Liver (tissue), 9 donors: ENCODE data around the gene PTCSC3. TPM values are rescaled to one million over a fixed set of nuclear protein-coding genes. Genes with fewer than 3 reads are reported as not detected.

Source experiments
- DNase-seq: peaks from one replicate; pipeline ENCODE4 v3.0.0-alpha.2; 2017; ENCODE audit warnings: low spot score
- H3K27ac ChIP-seq, 2 donors: one replicate each; pipeline ENCODE4 v1.7.0; 2013; ENCODE audit warnings: inconsistent platforms in 2 of 2, low read length in 2 of 2, control low read depth in 1 of 2, low read depth in 1 of 2, mild to moderate bottlenecking in 1 of 2
- H3K27me3 ChIP-seq, 4 donors: one replicate each; pipeline versions ENCODE4 v1.6.1 to v1.7.0; 2013; ENCODE audit warnings: low read length in 3 of 4, inconsistent platforms in 1 of 4, mild to moderate bottlenecking in 1 of 4, moderate library complexity in 1 of 4; ENCODE audit not compliant: control insufficient read depth in 4 of 4, insufficient read depth in 4 of 4
- H3K36me3 ChIP-seq, 4 donors: one replicate each; pipeline versions ENCODE4 v1.6.1 to v1.7.0; 2013; ENCODE audit warnings: low read length in 3 of 4, mild to moderate bottlenecking in 3 of 4, low read depth in 1 of 4, moderate library complexity in 1 of 4; ENCODE audit not compliant: control insufficient read depth in 4 of 4, insufficient read depth in 3 of 4
- H3K4me1 ChIP-seq, 4 donors: one replicate each; pipeline versions ENCODE4 v1.6.1 to v1.7.0; 2013; ENCODE audit warnings: low read length in 3 of 4, mild to moderate bottlenecking in 3 of 4, moderate library complexity in 1 of 4; ENCODE audit not compliant: control insufficient read depth in 4 of 4, insufficient read depth in 4 of 4
- H3K4me3 ChIP-seq, 3 donors: one replicate each; pipeline versions ENCODE4 v1.6.1 to v1.7.0; 2013; ENCODE audit warnings: low read length in 3 of 3, control low read depth in 1 of 3, low read depth in 1 of 3, mild to moderate bottlenecking in 1 of 3
- H3K9ac ChIP-seq, 2 donors: one replicate each; pipeline ENCODE4 v1.7.0; 2013; ENCODE audit warnings: low read length in 2 of 2, mild to moderate bottlenecking in 2 of 2, moderate library complexity in 2 of 2, control low read depth in 1 of 2, low read depth in 1 of 2
- H3K9me3 ChIP-seq, 4 donors: one replicate each; pipeline versions ENCODE4 v1.6.1 to v1.7.0; 2013; ENCODE audit warnings: low read length in 3 of 4; ENCODE audit not compliant: control insufficient read depth in 4 of 4
- EGR1 ChIP-seq, 2 donors: IDR thresholded peaks; 2 replicates each; pipeline ENCODE4 v1.6.1; 2016 to 2018; ENCODE audit warnings: antibody characterized with exemption in 2 of 2, low read depth in 2 of 2
- FOXA1 ChIP-seq: IDR thresholded peaks from 2 replicates; pipeline ENCODE4 v1.6.1; 2016; ENCODE audit warnings: antibody characterized with exemption
- FOXA2 ChIP-seq: IDR thresholded peaks from 2 replicates; pipeline ENCODE4 v1.6.1; 2016; ENCODE audit warnings: antibody characterized with exemption
- GABPA ChIP-seq, 2 donors: IDR thresholded peaks in 1 of 2; conservative IDR thresholded peaks in 1 of 2; 2 replicates each; pipeline ENCODE4 v1.6.1; 2016; ENCODE audit warnings: antibody characterized with exemption in 2 of 2, mild to moderate bottlenecking in 1 of 2, moderate library complexity in 1 of 2
- HNF4A ChIP-seq, 2 donors: conservative IDR thresholded peaks; 2 replicates each; pipeline ENCODE4 v1.6.1; 2016; ENCODE audit warnings: antibody characterized with exemption in 2 of 2, mild to moderate bottlenecking in 2 of 2
- HNF4G ChIP-seq: IDR thresholded peaks from 2 replicates; pipeline ENCODE4 v1.6.1; 2016; ENCODE audit warnings: antibody characterized with exemption
- JUND ChIP-seq, 2 donors: IDR thresholded peaks; 2 replicates each; pipeline ENCODE4 v1.6.1; 2016; ENCODE audit warnings: antibody characterized with exemption in 2 of 2
- NR2F2 ChIP-seq: IDR thresholded peaks from 2 replicates; pipeline ENCODE4 v1.6.1; 2016; ENCODE audit warnings: antibody characterized with exemption
- RAD21 ChIP-seq, 2 donors: IDR thresholded peaks; 2 replicates each; pipeline ENCODE4 v1.6.1; 2016; ENCODE audit warnings: antibody characterized with exemption in 2 of 2, mild to moderate bottlenecking in 2 of 2
- RXRA ChIP-seq, 2 donors: IDR thresholded peaks; 2 replicates each; pipeline ENCODE4 v1.6.1; 2017 to 2018; ENCODE audit warnings: antibody characterized with exemption in 2 of 2, mild to moderate bottlenecking in 1 of 2
- SP1 ChIP-seq: IDR thresholded peaks from 2 replicates; pipeline ENCODE4 v1.6.1; 2018; ENCODE audit warnings: antibody characterized with exemption, mild to moderate bottlenecking
- TAF1 ChIP-seq: conservative IDR thresholded peaks from 2 replicates; pipeline ENCODE4 v1.6.1; 2016; ENCODE audit warnings: antibody characterized with exemption, mild to moderate bottlenecking
- YY1 ChIP-seq: IDR thresholded peaks from 2 replicates; pipeline ENCODE4 v1.6.1; 2016; ENCODE audit warnings: antibody characterized with exemption, mild to moderate bottlenecking
- WGBS: extraction: QIAGEN DNeasy Blood & Tissue Kit; methylation state at CpG from one replicate; pipeline ENCODE4 v1.1.7; 2013; 5-methylcytosine and 5-hydroxymethylcytosine counted together
- polyA plus RNA-seq, 2 donors: library from polyadenylated mRNA; stranded (reverse) in 1 of 2; unstranded in 1 of 2; fragments of 200-250 nt in 1 of 2; fragments of >200 nt in 1 of 2; fragmentation: Nextera tagmentation in 1 of 2; extraction: Ambion mirVana in 1 of 2; gene quantifications; one replicate each; pipeline versions ENCODE4 v1.2.1 to v1.2.3, GENCODE V29; 2013 to 2015
- total RNA-seq, 2 donors: library from RNA; depleted of rRNA; stranded (reverse); fragments of >200 nt; gene quantifications; one replicate each; pipeline ENCODE4 v1.2.3, GENCODE V29; 2014
- TF ChIP-seq, protein P1 (sequence below): IDR thresholded peaks from 2 replicates; pipeline ENCODE4 v1.6.1; 2016; ENCODE audit warnings: antibody characterized with exemption
- TF ChIP-seq, protein P2 (sequence below): IDR thresholded peaks from 2 replicates; pipeline ENCODE4 v1.6.1; 2016; ENCODE audit warnings: antibody characterized with exemption
- TF ChIP-seq, protein P3 (sequence below): fragments of 150-350 bp; IDR thresholded peaks from 2 replicates; pipeline ENCODE4 v1.5.1; 2017; ENCODE audit warnings: improper control_type of control experiment, low read depth, low read length; ENCODE audit not compliant: missing input control
- TF ChIP-seq, protein P4 (sequence below): IDR thresholded peaks from 2 replicates; pipeline ENCODE4 v1.6.1; 2016; ENCODE audit warnings: antibody characterized with exemption
- TF ChIP-seq, protein P5 (sequence below): IDR thresholded peaks from 2 replicates; pipeline ENCODE4 v1.6.1; 2016; ENCODE audit warnings: antibody characterized with exemption, mild to moderate bottlenecking
- donor health status: healthy.
- donor health status: healthy.
- donor health status: healthy.
- donor health status: healthy.
- donor health status: healthy.

The PTCSC3 gene
- total and polyA plus RNA-seq, 4 donors: not detected

DNA sequence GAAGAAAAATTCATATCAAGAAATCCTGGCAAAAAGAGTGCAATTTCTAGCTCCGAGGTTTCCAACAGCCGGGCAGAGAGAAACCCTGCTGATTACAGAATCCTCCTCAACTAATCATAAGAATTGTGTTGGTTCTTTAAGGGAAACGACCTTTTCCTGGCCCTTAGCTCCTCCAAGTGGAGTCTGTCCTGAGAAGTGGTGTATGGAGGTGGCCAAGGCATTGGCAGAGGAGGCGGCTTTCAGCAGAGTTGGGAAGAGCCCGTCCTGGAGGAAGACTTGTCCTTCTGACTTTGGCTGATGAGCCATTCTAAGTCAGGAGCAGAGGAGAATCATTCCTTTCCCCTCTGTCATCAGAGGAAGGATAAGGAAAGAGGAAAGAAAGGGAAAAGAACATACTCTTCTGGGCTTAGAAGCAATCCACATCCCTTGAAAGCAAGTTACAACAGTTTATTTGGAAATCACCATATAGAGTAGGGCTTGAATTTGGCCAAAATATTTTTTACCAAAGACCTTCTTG is 46.5 kb upstream of the PTCSC3 start:
- Histone ChIP-seq H3K36me3 (no peaks in the 10 kb centered on the region), H3K27me3 (no peaks in the 10 kb centered on the region), H3K27ac (no peak overlapping the region), H3K4me3 (no peak overlapping the region), H3K9me3 (no peaks in the 10 kb centered on the region), H3K9ac (no peak overlapping the region), H3K4me1 (no peaks in the 10 kb centered on the region)
- TF ChIP-seq FOXA1: no peak
- TF ChIP-seq NR2F2: no peak
- TF ChIP-seq RXRA (IDR thresholded peaks at IDR 0.05): no peak
- TF ChIP-seq GABPA (IDR thresholded peaks at IDR 0.05 in 1 of 2, conservative IDR thresholded peaks at IDR 0.05 in 1 of 2): no peak
- TF ChIP-seq, protein P1, sequence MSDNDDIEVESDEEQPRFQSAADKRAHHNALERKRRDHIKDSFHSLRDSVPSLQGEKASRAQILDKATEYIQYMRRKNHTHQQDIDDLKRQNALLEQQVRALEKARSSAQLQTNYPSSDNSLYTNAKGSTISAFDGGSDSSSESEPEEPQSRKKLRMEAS: no peak
- no peak for TF ChIP-seq TAF1
- TF ChIP-seq, protein P2, sequence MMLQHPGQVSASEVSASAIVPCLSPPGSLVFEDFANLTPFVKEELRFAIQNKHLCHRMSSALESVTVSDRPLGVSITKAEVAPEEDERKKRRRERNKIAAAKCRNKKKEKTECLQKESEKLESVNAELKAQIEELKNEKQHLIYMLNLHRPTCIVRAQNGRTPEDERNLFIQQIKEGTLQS: no peak
- no peak for TF ChIP-seq RAD21 (IDR thresholded peaks at IDR 0.05)
- no peak for TF ChIP-seq HNF4A (conservative IDR thresholded peaks at IDR 0.05)
- no peak for TF ChIP-seq EGR1 (IDR thresholded peaks at IDR 0.05; ENCODE audit: low read depth in 2 of 2)
- TF ChIP-seq JUND (IDR thresholded peaks at IDR 0.05): no peak
- TF ChIP-seq YY1: no peak
- TF ChIP-seq, protein P3, sequence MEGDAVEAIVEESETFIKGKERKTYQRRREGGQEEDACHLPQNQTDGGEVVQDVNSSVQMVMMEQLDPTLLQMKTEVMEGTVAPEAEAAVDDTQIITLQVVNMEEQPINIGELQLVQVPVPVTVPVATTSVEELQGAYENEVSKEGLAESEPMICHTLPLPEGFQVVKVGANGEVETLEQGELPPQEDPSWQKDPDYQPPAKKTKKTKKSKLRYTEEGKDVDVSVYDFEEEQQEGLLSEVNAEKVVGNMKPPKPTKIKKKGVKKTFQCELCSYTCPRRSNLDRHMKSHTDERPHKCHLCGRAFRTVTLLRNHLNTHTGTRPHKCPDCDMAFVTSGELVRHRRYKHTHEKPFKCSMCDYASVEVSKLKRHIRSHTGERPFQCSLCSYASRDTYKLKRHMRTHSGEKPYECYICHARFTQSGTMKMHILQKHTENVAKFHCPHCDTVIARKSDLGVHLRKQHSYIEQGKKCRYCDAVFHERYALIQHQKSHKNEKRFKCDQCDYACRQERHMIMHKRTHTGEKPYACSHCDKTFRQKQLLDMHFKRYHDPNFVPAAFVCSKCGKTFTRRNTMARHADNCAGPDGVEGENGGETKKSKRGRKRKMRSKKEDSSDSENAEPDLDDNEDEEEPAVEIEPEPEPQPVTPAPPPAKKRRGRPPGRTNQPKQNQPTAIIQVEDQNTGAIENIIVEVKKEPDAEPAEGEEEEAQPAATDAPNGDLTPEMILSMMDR: no peak
- TF ChIP-seq SP1: no peak
- TF ChIP-seq HNF4G: no peak
- no peak for TF ChIP-seq FOXA2
- TF ChIP-seq, protein P4, sequence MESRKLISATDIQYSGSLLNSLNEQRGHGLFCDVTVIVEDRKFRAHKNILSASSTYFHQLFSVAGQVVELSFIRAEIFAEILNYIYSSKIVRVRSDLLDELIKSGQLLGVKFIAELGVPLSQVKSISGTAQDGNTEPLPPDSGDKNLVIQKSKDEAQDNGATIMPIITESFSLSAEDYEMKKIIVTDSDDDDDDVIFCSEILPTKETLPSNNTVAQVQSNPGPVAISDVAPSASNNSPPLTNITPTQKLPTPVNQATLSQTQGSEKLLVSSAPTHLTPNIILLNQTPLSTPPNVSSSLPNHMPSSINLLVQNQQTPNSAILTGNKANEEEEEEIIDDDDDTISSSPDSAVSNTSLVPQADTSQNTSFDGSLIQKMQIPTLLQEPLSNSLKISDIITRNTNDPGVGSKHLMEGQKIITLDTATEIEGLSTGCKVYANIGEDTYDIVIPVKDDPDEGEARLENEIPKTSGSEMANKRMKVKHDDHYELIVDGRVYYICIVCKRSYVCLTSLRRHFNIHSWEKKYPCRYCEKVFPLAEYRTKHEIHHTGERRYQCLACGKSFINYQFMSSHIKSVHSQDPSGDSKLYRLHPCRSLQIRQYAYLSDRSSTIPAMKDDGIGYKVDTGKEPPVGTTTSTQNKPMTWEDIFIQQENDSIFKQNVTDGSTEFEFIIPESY: no peak
- TF ChIP-seq, protein P5, sequence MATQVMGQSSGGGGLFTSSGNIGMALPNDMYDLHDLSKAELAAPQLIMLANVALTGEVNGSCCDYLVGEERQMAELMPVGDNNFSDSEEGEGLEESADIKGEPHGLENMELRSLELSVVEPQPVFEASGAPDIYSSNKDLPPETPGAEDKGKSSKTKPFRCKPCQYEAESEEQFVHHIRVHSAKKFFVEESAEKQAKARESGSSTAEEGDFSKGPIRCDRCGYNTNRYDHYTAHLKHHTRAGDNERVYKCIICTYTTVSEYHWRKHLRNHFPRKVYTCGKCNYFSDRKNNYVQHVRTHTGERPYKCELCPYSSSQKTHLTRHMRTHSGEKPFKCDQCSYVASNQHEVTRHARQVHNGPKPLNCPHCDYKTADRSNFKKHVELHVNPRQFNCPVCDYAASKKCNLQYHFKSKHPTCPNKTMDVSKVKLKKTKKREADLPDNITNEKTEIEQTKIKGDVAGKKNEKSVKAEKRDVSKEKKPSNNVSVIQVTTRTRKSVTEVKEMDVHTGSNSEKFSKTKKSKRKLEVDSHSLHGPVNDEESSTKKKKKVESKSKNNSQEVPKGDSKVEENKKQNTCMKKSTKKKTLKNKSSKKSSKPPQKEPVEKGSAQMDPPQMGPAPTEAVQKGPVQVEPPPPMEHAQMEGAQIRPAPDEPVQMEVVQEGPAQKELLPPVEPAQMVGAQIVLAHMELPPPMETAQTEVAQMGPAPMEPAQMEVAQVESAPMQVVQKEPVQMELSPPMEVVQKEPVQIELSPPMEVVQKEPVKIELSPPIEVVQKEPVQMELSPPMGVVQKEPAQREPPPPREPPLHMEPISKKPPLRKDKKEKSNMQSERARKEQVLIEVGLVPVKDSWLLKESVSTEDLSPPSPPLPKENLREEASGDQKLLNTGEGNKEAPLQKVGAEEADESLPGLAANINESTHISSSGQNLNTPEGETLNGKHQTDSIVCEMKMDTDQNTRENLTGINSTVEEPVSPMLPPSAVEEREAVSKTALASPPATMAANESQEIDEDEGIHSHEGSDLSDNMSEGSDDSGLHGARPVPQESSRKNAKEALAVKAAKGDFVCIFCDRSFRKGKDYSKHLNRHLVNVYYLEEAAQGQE: no peak
- 61% methylated on average over 5 of the region's 5 CpGs for WGBS
- no peak for DNase-seq
